PC-3 (cell line): ENCODE data around the gene SULT1E1.

Source experiments
- CTCF ChIP-seq: fragments of 300-600 bp; sonication (generic); conservative IDR thresholded peaks from 2 replicates; pipeline ENCODE4 v1.5.1; 2017; ENCODE audit warnings: antibody characterized with exemption, low read depth, mild to moderate bottlenecking, low read length
- EZH2 ChIP-seq: fragments of 300-600 bp; sonication (generic); IDR thresholded peaks from one replicate; pipeline ENCODE4 v1.6.1; 2017; ENCODE audit warnings: antibody characterized with exemption, mild to moderate bottlenecking, low read length; ENCODE audit not compliant: unreplicated experiment
- EZH2phosphoT487 ChIP-seq: fragments of 300-600 bp; sonication (generic); IDR thresholded peaks from 2 replicates; pipeline ENCODE4 v1.6.1; 2018; ENCODE audit warnings: mild to moderate bottlenecking, antibody characterized with exemption, low read length, borderline replicate concordance

DNA sequence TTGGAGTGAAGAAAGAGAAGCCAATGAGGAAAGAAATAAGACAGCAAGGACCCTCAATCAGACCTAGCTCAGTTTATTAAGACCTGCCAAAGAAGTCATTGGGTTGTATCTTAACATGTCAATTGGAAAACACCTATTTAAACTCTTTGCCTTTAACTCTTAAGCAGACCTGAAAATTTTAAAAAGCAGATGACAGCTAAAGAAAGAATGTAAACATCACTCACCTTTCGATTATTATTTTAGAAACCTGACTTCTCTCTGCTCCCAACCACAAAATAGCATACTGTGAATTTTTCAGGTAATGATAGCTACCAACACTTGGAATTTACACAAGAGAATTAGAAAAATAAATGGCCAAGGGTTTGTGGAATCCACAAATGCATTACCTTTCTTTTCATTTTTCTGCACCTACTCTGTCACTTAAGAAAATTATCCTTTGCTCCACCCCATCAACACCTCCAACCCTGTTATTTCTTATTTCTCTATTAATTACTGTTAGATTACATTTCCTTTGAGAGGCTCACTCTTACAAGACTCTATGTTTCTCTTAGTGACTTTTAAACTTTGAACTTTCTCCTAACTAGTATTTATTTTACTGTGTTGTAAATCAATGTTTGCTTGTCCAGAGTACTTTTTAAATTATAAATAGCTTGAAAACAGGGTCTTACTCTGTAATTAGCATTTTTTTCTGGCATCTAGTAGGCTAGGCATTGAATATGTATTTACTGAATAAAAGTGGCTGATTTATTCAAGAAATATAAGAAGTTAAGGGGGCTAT lies 765 bp upstream of the SULT1E1 start:
- TF ChIP-seq EZH2 (no peak), CTCF (no peak), EZH2phosphoT487 (no peak)
